Stimulated activated naive CD4-positive, alpha-beta T cell treated with Interleukin-2 at 50 U/mL for 16 hours (primary cell): Measurements from ENCODE around the gene HDDC3.
A peak's percentile ranks its signal among the peaks of the same experiment; 100 is the strongest.

ENCODE experiments used
- DNase-seq: peaks from one replicate; lab custom pipeline; 2025; lab: John Stamatoyannopoulos, UW

The HDDC3 gene

GRCh38 chr15:90891346-90891949, 40.9 kb downstream of the HDDC3 start:
- no peak for DNase-seq

- DNase-seq = no peak
Measured at GRCh38 chr15:90890839-90891238, 41.5 kb downstream of the HDDC3 start.

- DNase-seq = no peak
Measured at GRCh38 chr15:90889736-90890456, 42.5 kb downstream of the HDDC3 start.

GRCh38 chr15:90889313-90889730, 43.0 kb downstream of the HDDC3 start:
- DNase-seq = no peak

- no peak for DNase-seq
Measured at GRCh38 chr15:90887037-90887481, 45.3 kb downstream of the HDDC3 start.

- DNase-seq = no peak
Measured at GRCh38 chr15:90886291-90886614, 46.1 kb downstream of the HDDC3 start.

GRCh38 chr15:90885432-90886290, 46.7 kb downstream of the HDDC3 start:
- DNase-seq = peak; percentile 68

GRCh38 chr15:90884719-90885431, 47.5 kb downstream of the HDDC3 start:
- no peak for DNase-seq

GRCh38 chr15:90883976-90884718, 48.2 kb downstream of the HDDC3 start, which contains the start of gene FES:
Gene FES, plus strand, starts transcription at chr15:90884504. Its CDS starts 542 bp downstream, at chr15:90885046.
- DNase-seq = no peak

GRCh38 chr15:90883526-90883975, 48.8 kb downstream of the HDDC3 start:
- DNase-seq = no peak

- DNase-seq = no peak
Measured at GRCh38 chr15:90882781-90883525, 49.4 kb downstream of the HDDC3 start.

GRCh38 chr15:90881978-90882721, 50.2 kb downstream of the HDDC3 start:
- no peak for DNase-seq

GRCh38 chr15:90881181-90881977, 51.0 kb downstream of the HDDC3 start:
- DNase-seq = no peak

- no peak for DNase-seq
Measured at GRCh38 chr15:90880381-90881145, 51.8 kb downstream of the HDDC3 start.
